HG03064 (cell line): Measurements from ENCODE around the gene C2orf49.

Experiments
- ATAC-seq: cut with Tn5 transposase; IDR thresholded peaks from one replicate; pipeline ENCODE4 v1.9.1; 2021; ENCODE audit warnings: low read depth; ENCODE audit not compliant: unreplicated experiment

The C2orf49 gene

DNA sequence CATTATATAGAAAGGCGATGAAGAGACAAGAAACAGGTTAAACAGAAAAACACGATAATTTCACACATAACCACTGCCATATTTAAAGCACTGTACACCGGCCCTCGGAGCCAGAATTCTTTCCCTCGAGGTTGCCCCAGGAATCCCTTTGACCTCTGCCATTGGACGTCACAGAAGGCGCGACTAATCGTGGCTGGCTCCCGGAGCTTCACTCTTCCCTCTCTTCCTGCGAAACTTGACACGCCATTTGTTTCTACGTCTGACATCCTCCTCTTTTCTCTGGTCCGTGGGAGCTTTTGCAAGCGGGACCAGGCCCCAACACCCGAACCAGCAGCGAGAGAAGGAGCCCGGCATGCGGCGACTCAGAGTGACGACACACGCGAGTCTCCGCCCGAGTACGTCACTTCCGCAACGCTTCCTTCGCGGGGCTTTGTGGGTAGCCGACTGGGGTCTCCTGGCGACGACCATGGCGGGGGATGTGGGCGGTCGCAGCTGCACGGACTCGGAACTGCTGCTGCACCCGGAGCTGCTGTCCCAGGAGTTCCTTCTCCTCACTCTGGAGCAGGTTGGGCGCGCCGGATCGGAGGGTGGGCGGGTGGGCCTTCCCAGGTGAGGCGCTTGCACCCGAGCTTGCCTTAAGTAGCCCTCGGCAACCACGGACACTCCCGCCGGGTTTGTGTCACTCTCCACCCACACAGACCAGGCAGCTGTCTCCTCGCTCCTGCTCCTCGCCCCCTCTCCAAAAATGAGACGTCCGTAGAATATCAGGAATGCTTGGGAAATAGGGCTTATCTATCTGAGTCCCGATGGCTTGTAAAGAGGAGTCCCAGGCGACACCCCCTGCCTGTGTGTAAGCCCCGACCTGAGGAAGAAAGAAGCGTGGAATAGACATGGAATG, at the start of gene C2orf49:
Gene C2orf49, plus strand, starts transcription at position 419 of the 898 bp plus-strand sequence. Its CDS starts 48 bp downstream, at position 467.
- ATAC-seq: peak; percentile 85

DNA sequence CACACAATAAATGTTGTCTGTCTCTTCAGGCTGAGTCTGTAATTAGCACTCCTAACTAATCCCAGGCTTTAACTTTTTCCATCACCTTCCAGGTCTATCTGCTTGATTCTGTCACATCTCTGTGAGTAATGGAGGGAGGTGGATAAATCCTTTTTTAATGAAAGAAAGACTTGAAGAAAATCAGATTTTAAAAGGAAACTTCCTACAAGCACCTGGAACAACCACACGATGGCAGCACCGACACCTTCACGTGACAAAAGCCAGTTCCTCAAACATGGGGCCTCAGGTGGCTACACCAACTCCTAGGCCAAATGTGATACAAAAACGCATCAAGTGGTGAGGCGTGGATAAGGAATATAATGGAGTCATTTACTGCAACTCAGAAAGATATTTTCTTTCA, 49.6 kb upstream of the C2orf49 start:
- ATAC-seq: no peak

DNA sequence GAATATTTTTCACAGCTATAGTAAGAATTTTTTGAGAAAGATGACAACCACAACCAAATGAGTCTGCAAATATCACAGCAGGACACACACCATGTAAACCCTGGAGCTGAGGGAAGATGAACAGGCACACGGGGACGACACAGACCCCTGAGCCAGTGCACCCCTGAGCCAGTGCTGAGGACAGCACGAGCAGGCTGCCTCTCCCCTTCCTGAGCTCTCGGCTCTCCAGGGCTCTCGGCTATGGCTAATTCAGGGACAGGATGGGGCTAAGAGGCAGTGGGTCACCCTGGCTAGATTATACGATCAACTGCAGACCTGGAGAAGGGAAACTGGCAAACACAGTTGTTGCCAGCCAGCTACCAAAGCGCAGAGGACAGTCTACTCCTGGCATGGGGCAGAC, 49.2 kb upstream of the C2orf49 start:
- no peak for ATAC-seq

GRCh38 chr2:105290981-105291660, 46.2 kb upstream of the C2orf49 start:
- no peak for ATAC-seq

- ATAC-seq: no peak
Observed at GRCh38 chr2:105291981-105292380, 45.4 kb upstream of the C2orf49 start.

DNA sequence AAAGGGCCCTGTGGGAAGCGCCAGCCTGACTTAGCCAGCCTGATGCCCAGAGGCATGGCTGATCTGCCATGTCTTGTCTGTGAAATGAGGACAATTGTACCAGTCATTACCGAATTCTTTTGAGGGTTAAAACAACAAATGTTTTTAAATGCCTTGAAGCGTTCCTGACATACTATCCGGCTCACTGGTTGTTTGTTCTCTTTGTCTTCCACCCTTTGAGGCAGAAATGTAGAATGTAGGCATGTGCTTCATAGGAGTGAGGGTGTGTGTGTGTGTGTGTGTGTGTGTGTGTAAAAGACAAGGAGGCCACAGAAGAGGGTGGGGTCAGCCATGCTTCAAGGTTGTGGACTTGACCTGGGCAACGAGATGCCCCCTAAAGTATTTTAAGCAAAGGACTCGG, 43.3 kb upstream of the C2orf49 start:
- no peak for ATAC-seq

DNA sequence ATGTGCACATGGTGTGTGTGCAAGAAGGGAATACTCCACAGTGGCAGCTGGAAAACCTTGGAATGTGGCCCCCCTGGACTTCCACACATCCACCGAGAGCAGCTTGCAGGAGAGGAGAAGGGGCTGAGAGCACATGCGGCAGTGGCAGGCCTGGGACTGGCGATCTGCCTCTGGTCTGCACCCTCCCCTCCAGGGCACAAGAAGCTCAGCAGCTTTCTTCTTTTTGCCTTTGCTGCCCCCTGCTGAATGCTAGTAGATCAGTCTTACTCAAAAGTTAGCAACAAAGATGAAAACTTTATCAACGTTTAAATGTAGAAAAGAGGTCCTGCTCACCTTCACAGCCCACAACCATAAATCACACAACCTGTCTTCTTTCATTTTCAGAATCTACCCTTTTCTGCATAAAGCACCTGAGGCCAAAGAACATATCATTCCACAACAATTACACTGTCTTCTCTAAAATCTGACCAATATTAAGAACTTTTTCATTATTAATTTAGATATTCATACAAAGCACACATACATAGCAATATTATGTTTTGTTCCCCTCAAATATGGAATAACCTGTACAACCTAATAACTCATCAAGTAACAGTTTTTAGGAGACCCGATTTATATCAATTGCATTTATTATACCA, 42.4 kb upstream of the C2orf49 start:
- no peak for ATAC-seq

DNA sequence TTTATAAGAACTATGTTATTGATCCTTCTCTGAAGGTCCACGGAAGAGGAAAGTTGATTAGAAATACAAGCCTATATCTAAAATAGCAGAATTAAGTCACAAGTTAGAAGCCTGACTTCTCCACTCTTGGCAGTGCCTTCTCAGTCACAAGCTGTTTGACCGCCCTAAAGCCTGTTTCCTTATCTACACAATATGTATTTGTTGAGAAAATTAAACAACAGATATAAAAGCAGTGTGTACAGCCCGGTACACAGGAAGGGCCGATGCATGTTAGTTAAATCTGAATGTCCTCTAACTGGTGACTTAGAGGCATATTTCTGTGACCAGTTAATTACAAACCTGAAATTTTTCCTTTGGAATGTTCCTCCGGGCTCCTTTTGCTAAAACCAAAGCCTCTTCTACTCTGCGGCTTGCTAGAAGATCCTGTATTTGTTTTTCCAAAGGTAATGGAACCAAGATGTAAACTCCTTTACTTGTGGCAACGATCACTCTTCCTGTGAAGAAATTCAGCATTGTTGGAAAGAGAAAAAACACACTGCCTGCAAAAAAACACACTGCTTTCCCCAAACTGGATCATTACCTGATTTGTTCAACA, 41.2 kb upstream of the C2orf49 start:
- ATAC-seq: no peak

DNA sequence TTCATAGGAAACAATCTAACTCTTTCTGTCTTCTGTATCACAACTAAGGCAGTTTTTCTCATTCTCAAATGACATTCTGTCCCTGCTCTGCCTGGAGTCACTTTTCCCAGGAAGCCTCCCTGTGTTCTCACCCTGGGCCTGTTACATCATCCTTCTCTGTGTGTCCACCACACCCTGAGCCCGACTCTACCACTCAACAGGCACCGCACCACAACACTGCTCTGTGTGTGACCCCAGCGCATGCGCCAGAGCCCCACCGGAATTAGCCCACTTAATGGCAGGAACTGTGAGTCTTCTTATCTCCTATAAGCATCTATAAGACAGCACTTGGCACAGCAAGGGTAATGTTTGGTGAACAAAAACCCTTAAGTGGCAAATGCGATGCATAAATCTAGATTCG, 40.1 kb upstream of the C2orf49 start:
- ATAC-seq: no peak

- no peak for ATAC-seq
Observed at GRCh38 chr2:105298017-105298416, 39.3 kb upstream of the C2orf49 start.

GRCh38 chr2:105299290-105299689, 38.0 kb upstream of the C2orf49 start:
- no peak for ATAC-seq

- ATAC-seq: no peak
Observed at GRCh38 chr2:105301646-105302045, 35.7 kb upstream of the C2orf49 start.

- no peak for ATAC-seq
Observed at GRCh38 chr2:105307146-105307545, 30.2 kb upstream of the C2orf49 start.

- ATAC-seq: no peak
Observed at GRCh38 chr2:105307550-105307949, 29.8 kb upstream of the C2orf49 start.

DNA sequence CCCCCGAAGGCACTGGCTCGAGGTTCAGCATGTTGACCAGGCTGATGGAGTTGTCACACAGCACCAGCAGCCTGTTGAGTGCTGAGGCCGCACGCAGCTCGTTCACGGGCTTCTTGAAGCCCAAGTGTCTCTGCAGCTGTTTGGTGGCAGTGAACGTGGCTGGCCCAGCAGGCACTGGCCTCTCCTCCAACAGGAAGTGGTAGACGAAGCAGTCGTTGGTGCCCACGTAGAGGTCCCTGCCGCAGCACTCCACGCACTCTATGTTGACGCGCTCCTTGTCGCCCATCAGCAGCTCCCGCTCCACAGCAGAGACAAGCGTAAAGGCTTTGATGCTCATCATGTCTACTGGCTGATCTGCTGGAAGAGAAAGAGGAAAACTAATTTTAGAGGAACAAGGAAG, 29.4 kb upstream of the C2orf49 start:
- ATAC-seq: no peak

DNA sequence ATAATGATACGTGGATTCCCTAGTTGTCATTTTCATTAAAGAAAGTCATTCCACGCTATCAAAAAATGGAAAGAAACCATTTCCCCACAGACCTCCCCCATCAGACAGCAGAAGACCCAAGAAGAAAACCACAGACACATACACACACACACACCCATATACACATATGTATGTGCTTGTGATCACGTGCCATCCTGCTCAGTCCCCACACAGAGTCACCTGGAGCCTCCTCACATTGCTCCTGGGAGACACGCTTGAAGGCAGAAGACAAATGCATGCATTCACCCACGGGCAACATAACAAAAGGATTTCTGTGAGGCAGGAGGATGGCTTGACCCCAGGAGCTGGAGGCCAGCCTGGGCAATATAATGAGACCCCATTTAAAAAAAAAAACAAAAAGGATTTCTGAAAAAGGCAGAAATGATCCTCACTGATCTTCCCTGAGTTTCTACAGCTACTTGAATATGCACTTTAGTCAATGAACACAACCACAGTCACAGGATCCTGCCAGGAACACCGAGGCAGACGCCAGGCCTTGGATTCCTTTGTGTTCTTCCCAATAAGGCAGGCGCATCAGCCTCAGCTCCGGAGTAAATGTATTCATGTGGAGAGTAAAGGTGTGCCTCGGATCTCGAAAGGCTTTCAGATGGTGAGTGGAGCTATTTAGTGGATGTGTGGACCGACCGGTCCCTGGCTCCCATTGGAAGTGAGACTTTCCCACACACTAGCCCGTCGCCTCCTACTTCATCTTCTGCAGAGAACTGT, 28.8 kb upstream of the C2orf49 start:
- ATAC-seq: no peak

GRCh38 chr2:105309147-105309545, 28.2 kb upstream of the C2orf49 start:
- ATAC-seq: no peak

DNA sequence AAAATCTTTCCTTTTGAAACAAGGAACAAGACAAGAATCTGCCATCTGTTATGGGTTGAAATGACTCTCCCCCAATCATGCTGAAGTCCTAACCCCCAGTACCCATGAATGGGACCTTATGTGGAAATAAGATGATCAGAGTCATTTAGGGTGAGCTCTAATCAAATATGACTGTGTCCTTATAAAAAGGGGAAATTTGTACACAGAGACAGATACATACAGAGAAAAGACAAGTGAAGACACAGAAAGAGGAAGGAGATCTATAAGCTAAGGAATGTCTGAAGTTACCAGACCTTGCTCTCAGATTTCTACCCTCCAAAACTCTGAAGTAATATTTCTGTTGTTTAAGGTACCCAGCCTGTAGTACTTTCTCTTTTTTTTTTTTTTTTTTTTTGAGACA, 23.5 kb upstream of the C2orf49 start:
- no peak for ATAC-seq

GRCh38 chr2:105315314-105315713, 22.0 kb upstream of the C2orf49 start:
- no peak for ATAC-seq

- ATAC-seq: no peak
Observed at GRCh38 chr2:105317937-105318336, 19.4 kb upstream of the C2orf49 start.
